Stimulated activated CD8-positive, alpha-beta memory T cell treated with anti-CD3 and anti-CD28 coated beads, Interleukin-15, amount 100 ng/mL, for 1 hour (primary cell): ENCODE results near the gene TTLL9.

ENCODE experiments used
- DNase-seq: peaks from one replicate; pipeline ENCODE4 v3.0.0-alpha.2; 2020; ENCODE audit warnings: low read depth

Gene TTLL9

DNA sequence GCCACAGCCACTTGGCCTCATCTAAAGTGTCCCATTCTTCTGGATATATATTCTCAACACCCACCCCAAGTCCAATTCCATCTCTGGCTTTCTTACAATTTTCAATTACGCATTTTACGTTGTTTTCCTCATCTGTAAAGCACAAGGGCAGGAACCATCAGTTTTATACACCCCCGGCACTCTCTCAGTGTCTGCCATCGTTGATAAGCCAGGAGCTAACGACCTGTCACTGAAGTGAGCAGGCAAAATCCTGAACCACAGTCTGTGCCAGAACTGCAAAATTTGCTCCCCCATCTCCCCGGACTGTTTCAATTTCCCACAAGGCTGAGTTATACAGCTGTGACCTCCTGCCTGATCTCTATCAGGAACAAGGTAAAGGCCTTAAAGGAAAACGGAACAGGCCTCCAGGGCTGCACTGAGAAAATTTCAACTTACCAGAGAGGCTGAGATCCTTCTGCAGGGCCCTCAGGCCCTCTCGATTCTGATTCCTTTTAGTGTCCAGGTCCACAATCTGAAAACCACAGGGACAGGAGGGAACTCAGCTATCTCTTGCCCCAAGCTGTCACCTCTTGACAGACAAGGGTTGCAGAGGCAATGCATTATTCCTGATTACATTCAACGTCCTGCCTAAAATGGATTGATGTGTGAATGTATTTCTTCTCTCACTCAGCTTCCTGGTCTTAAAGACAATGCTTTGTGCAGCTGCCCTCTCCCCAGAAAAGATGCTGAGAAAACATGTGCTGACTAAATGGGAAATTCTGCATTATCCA, 79.6 kb downstream of the TTLL9 start:
- DNase-seq, result no peak

DNA sequence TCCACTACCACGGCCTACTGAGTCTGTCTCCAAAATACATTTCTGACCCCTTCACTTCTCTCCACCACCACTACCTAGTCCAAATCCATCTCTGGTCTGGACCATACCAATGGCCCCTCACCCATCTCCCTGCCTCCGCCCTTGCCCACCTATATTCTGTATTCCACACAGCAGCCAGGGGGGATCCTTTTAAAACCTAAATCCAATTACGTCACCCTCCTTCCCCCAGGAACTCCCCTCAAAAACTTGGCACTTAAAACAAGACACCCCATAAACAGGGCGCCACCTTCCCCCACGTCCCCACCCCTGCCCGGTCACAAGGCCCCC, 80.7 kb downstream of the TTLL9 start:
- no peak for DNase-seq

DNA sequence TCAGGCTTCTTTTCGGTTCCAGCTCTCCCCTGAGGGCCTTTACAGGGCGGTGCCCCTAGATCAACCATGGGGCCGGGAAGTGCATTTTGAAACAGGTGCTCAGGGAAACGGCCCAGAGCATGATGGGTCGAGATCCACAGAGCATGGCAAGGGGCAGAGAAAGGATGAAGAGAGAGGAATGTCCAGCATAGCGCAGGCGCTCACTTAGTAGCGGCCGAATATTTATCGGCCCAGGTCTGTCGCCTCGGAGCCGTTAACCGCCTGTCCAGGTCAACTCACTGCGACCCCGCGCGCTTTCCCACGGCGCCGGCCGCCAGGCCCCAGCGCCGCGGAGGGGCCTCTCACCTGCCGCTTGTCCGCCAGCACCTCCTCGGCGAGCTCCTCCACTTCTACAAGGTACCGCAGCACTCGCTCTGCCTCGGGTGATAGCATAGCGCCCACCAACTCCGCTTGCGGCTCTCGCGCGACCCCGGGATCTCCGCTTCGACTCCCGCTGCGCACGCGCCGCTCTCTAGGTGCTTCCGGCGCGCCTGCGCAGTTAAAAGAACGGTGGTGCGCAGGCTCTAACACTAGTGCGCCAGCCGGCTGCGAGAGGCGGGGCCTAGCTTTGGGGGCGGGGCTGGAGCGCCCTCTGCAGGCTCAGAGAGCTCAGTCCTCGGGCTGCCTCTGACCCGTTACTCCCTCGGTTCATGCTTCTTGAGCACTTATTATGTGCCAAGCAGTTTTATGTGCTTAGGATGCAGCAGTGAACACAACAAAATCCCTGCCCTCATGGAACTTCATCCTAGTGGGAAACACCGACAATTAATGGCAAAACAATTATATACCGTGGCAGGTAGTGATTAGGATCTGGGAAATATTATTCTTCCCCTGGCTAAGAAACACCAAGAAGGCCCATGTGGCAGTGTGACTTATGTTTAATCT, 81.4 kb downstream of the TTLL9 start, which contains the start of gene PDRG1:
TSS of gene PDRG1 (minus strand) at position 517 of the 924 bp plus-strand sequence. CDS start at position 432, 85 bp downstream.
- peak; percentile 97 for DNase-seq

DNA sequence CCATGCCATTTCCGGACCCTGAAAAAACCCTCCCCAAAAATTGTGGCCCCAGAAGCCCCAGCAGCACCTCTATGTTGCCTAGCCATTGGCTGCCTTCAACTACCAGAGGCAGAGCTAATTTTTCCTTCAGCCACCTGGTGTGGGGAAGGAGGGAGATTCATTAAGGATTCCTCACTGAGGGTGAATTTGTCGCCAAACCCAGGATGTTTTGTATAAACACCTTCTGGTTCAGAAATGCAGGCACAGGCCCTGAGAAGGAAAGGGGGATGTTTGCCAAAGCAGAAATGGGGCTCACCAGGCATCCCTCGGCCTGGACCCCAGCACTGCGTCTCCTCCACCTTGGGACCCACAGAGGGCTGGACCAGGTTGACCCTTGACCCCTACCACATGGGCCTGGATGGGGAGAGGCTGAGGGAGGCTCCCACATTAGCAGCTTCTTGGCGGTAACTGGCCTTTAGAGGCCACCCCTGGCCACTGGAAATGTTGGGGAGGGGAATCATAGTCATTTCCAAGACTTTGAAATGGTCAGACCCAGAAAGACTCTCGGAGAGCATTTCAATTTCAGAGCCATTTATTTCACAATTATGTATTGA, 83.2 kb downstream of the TTLL9 start:
- DNase-seq, result no peak

DNA sequence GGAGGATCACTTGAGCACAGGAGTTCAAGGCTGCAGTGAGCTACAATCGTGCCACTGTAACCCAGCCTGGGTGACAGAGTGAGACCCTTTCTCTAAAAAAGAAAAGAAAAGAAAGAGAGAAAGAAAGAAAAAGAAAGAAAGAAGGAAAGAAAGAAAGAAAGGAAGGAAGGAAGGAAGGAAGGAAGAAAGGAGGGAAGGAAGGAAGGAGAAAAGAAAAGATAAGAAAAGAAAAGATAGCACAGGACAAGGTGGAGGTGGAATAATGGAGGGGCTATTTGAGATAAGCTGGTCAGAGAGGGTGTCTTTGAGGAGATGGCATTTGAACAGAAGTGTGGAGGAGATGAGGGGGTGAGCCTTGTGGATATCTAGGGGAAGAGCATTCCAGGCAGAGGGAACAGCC, 84.1 kb downstream of the TTLL9 start:
- no peak for DNase-seq

DNA sequence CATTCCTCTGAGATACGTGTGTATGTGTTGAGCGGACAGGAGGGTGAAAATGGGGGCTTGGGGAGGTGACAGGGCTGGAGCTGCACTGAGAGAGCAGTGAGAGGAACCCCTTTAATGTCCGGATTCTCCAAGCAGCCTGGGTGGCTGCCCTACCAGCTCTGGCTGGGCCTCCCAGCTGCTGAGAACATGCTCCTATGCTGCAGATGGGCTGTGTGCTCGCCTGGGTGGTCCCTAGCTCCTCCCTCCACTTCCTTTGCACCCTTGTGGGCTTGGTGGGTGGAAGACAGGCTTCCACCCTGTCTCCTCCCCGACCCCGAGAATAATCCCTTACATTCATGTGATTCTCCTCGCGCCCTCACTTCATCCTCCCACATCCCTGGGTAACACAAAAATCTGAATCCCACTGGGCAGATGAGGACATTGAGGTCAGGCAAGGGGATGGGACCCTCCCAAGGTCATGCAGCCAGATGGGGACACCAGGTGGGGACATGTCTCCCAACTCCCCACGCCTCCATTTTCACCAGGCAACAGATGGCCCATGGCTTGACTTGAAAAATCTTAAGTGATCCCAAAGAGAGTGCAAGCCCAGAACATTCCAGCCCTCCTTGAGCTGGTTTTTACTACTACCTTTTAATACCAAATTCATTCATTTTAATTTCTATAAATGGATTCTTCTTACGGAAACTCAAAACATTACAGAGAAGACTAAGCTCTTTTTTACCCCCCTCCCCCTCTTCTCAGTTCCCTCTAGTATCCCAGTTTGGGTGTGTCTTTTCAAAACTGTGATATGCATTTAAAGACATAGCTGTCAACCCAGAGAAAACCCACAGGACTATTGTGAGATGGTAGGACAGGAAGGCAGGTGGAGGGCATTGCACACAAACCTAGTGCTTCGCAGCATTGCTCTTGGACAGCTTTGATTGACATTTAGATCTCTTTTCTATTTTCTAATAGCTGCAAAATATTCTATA, 86.4 kb downstream of the TTLL9 start:
- DNase-seq, result no peak

DNA sequence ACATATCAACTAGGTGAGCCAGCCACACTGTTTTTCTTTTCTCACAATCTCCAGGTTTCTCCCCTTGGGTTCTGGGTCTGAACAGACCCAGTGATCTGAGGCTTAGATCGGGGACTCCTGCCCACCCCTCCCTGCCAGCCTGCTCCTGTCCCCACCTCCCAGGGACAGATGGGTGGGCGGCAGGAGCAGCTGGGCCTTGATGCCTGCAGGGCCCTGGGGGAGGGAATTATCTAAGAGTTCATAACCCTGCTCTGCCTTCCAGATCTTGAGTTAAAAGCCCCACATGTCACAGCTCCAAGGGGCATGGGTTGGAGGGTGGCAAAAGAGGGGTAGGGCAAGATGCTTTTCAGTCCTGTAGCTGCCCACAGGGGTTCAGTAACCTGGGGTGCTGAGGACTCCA, 92.3 kb downstream of the TTLL9 start:
- DNase-seq, result no peak

DNA sequence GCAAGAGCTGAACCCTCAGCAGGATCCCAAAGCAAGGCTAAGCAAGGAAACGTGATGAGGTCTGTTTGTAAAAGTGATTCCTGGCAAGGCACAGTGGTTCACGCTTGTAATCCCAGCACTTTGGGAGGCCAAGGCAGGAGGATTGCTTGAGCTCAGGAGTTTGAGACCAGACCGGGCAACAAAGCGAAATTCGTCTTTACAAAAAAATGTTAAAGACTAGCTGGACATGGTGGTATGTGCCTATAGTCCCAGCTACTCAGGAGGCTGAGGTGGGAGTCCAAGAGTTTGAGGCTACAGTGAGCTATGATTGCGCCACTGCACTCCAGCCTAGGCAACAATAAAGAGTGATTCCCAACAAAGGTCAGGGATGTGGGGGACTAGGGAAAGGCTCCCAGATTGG, 93.5 kb downstream of the TTLL9 start:
- no peak for DNase-seq

DNA sequence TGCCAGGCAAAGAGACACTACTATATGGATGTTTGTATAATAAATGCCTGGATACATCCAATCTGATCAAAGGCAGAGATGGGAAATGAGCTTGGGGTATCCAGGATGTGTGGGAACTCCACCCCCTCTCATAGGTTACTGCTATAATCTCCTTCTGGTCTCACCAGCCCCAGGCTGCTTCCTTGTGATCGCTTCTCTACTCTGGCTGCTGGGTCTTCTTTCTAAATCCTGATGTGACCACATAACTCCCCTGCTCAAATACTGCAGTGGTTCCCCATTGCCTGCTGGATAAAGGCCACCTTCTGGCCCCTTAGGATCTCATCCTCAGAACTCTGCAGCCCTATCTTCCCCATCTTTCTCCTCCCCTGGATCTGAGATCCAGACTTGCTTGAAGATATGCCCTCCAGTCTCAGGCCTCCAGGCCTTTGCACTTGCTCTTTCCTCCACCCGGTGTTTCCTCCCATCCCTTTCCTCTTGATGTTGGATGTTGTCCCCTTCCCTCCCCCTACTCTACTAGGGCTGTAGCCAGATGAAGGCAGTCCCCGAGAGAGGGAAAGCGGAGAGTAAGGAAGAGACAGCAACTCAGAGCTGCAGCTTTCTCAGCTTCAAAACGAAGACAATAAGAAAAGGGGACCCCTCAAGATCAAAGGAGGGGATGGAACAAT, 96.7 kb downstream of the TTLL9 start:
- DNase-seq, result no peak

DNA sequence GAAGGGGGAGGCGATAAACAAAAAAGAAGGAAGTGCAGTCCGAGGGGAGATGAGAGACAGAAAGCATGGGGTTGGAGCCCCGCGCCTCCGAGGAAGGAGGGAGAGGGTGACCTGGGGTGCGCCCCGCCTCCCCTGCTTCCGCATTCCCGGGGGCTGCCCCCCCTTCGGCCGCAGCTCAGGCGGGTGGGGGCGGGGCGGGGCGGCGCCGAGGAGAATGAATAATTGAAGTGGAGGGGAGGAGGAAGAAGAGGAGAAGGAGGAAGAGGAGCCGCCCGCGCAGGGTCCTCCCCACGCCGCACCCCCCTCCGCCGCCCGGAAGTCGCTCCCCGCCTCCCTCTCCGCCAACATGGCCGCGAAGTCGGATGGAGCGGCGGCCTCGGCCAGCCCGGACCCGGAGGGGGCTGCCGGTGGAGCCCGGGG, 97.4 kb downstream of the TTLL9 start, which contains the start of gene XKR7:
TSS of gene XKR7 (plus strand) at position 322 of the 420 bp plus-strand sequence. CDS start at position 347, 25 bp downstream.
- DNase-seq, result no peak

DNA sequence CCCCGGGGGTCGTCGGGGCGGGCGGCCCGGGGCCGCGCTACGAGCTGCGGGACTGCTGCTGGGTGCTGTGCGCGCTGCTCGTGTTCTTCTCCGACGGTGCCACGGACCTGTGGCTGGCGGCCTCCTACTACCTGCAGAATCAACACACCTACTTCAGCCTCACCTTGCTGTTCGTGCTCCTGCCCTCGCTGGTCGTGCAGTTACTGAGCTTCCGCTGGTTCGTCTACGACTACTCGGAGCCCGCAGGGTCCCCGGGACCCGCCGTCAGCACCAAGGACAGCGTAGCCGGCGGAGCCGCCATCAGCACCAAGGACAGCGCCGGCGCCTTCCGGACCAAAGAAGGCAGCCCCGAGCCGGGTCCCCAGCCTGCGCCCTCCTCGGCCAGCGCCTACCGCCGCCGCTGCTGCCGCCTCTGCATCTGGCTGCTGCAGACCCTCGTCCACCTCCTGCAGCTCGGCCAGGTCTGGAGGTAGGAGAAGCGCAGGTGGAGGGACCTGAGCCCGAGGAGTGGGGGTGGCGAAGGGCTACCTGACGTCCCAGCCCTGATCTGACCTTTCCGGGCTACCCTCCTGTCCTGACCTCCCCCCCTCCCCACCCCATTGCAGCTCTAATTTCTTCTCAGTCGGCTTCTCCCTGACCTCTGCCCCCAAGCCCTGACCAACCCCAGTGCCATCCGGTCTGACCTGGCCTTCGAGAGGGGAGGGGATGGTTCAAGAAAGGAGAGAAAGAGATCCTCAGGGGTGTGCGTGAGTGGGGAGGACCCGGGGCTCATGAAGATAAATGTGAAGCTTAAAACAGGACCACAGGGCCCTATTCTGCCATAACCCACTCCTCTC, 98.1 kb downstream of the TTLL9 start:
- DNase-seq, result peak; percentile 69

DNA sequence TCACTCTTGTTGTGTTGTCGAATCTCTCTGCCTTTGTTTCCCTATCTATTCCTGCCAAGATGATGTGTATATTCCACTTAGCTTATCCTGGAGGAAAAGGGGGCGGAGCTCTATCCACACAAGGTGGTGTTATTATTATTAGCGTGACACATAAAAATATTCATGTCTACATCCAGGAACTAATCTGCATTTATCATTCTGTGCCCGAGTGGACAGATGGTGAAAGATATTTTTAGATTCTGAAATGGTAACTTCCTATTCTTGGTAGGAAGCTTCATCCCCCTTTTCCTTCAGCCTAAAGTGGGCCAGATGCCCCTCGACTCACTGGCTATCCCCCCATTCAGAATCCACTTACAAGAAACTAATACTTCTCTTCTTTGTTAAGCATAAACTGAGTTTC, 99.6 kb downstream of the TTLL9 start:
- DNase-seq, result no peak

DNA sequence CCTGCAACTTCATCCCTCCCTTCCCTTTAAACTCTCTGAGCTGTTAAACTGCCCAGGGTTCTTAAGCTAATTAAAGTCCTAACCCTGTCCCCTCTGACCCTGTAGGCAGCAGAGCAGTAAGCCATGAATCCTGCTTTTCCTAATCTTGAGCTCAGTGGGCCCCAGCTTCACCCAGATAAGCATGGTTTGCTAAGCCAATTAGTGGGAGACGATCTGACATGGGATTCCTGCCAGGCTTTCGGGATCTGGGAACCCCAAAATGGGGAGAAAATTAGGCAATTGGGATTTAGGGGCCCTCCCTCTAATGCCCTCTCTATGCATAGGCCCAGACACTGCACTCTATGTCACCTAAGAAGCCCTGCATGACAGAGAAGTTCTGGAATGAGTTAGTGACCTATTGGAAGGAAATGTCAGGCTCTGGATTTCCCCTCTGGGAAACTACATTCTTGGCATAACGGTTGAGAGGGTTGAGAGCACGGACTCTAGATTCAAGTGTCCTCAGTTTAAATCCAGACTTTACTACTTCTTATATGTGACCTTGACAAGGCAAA, 102.1 kb downstream of the TTLL9 start:
- DNase-seq, result no peak

DNA sequence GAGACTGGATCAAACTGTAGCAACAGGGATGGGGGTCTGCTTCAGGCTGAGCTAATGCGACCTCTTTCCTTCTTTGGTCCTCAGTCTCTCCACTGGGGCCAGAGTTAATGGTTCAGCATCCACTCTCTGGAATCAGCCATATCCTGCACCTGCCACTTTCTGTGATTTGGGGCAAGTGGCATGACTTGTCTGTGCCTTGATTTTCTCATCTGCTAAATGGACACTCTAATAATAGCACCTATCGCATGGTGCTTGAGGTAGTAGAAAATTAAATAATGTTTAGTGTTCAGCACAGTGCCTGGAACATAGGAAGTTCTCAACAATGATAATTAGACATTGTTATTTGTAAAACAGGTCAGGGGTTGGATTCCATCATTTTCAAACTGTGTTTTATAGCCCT, 103.9 kb downstream of the TTLL9 start:
- DNase-seq, result no peak

DNA sequence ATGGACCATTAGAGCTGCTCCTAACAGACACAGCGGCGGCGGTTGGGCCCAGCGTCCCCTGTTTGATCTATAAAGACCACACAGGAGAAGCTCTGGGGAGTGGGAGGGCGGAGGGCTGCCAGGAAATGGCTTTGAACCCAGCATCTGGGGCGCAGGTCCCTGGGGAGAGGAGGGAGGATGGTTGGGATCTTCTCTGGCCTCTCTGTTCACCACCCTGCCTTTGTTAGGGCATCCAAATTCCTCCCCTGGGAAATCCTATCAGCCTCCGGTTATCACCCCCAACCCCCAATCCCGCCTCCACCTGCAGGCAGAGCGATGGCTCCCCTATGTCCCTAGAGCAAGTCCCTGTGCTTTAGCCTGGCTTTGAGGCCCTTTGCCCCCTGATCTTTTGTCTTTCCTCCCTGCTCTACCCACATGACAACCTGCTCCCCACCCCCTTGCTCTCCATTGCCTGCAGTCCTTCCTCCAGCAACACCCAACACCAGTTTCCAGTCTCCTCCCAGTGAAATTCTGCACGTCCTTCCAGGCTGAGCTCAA, 104.6 kb downstream of the TTLL9 start:
- DNase-seq, result no peak

DNA sequence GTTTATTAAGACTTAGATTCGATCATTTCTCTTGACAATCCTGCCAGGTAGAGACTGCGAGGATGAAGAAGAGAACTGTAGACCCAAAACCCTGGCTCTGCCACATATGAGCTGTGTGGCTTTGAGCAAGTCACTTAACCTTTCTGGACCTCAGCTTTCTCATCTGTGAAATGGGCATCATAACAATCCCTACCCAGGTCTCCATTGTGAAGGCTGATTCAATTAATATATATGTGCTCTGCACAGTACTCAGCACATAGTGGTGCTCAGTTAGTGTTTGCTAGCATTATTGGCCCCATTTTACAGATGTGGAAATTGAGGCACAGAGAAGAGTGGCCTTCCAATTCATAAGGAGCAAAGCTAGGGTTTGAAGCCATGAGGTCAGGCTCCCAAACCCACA, 105.4 kb downstream of the TTLL9 start:
- DNase-seq, result no peak

DNA sequence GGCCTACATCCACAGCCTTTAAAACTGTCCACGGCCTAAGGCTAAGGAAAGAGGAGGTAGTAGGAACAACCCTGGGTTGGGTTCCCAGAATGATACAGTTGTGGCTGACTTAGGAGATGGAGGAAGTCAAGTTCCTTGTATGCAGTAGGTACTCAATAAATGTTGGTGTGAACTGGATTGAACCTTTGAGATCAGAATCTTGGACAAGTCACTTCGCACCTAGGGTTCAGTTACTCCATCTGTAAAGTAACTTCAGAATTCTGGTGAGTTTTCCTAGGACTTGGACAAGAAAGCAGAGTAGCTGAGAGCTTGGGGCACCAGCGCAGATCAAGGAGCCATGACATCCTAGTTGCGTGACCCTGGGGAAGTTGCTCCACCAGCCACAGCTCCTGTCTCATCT, 106.6 kb downstream of the TTLL9 start:
- no peak for DNase-seq

DNA sequence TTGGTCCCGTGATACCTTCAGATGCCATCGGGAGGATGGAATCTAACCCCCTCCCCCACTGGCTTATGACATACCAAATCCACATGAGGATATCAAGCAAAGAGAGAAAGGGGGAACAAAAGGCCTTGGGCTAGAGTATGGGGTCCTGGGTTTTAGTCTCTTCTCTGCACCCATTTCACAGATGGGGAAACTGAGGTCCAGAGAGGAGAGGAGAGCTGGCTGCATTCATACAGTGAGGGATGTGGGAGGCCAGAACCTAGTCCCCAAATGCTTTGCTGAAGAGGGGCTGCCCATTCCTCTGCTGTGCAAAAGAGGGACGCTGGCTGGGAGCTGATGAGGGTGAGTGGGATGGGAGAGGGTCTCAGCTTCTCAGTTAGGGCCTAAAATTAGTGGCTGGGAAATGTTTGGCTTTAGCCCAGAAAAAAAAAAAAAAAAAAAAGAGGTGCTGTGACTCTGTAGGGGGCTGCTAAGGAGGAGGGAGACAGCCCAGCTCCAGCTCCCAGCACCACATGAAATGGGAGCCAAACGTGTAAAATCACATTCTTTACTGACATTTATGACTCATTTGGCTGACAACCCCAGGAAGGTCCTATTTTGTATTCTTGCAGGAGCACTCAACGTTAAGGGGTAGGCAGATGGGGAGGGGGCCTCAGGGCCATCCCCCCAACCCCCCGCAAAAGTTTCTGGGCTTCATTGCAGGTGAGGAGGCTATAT, 109.4 kb downstream of the TTLL9 start:
- DNase-seq, result no peak

DNA sequence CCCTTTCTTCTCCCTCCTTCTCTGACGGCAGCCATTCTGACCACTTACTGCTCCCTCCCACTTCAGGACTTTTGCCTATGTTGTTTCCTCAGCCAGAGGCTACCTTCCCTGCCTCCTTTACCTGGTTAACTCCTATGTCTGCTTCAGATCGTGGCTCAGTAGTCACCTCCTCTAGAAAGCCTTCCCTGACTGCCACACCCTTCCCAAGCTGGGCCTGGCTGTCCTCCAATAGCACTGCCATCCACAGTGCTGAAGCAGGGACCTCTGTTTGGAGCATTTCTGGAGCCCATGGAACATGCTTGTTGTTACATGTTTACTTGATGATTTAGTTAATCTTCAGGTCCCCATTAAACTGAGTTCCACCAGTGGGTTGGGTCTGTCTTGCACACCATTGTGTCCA, 111.3 kb downstream of the TTLL9 start:
- no peak for DNase-seq
